Head of caudate nucleus (tissue), 42 donors: Measurements from ENCODE around the gene FKBP5.

Experiments
- DNase-seq, 42 donors: peaks; one replicate each; pipeline versions ENCODE4 v3.0.0 to v3.0.0-alpha.2; 2020 to 2021; ENCODE audit warnings: mixed read lengths in 7 of 42
- intact Hi-C: fragments of 100-400 bp; cut with DNase I; formaldehyde crosslinking; loops from one replicate; pipeline ENCODE4 v1.15.0; 2022

Gene FKBP5

DNA sequence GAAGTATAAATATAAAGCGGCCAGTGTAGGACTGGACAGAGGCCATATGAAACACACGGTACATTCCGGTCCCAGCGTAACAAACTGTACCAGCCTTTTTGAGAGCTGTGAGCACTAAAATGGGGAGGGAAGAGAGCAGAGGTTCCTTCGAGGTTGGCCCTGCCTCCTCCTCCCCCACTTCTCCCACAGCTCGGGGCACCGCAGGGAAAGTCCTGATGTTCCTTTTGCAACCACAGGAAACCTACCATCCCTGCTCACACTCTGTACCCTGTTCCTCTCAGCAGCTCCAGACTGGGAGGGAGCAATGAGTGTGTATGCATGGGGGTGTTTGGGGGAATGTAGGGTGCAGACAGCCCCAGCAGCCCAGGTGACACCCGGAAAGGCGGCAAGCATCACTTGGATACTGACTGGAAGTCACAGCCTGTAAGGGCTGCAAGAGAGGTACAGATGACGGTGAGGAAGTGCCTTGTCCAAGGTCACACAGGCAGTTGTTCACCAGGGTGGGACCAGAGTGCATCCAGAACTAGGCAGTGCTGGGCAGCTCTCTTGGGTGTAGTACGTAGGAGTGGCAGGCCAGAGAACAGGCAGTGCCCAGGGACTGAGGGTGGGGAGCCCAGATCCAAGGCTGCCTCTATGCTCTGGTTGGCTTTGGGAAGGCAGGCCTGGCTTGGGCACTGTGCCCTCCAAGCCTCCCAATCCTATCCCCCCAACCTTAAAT, 37.2 kb upstream of the FKBP5 start:
- DNase-seq: peak in 41 of 42 donors; percentile 49 to 93 (median 78)
- intact Hi-C loops: loop anchor here (5.0 kb wide), 1 partner anchor 34 kb away; no protein-coding TSS in a partner anchor

DNA sequence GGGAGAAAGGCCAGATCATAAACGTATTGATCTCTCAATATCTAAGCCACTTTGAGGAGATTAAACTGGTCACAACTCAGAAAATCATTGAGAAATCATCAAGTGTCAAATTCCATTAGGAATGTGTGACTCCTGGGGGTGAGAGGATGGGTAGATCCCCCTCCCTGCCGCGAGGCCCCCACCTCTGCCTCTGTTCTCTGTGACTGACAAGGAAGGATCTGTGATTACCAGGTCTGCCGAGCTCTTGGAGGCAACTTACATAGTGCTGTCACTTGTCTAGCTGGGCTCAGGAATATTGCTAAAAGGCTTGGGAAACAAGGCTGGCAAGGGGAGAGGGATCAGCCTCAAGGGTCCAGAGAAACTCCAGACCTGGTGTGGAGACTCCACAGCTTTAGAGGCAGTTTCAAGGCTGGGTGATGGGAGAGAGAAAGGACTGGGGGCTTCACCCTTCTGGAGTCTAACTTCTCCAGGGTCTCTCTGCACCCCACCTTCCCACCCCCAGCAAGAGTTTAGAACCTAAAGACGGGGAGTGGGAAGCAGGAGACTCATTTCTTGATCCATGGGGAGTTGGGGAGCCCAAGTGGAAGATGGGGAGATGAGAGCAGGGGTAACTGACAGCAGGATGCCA, 36.5 kb upstream of the FKBP5 start:
- DNase-seq: no peak
- intact Hi-C loops: loop anchor here (5.0 kb wide), 1 partner anchor 33 kb away; no protein-coding TSS in a partner anchor

DNA sequence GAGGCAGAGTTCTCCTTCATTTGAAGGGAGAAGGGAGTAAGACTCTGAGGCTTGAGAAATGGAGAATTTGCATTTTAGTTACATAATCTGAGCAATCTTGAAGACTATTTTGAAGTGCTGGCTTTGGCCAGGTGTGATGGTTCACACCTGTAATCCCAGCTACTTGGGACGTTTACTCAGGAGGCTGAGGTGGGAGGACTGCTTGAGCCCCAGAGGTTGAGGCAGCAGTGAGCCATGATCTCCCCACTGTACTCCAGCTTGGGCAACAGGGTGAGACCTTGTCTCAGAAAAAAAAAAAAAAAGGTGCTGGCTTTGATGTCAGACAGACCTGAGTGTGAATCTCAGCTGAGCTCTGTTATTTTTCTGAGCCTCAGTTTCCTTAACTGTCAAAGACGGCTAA, 35.8 kb upstream of the FKBP5 start:
- intact Hi-C loops: no loop called here
- no peak for DNase-seq

DNA sequence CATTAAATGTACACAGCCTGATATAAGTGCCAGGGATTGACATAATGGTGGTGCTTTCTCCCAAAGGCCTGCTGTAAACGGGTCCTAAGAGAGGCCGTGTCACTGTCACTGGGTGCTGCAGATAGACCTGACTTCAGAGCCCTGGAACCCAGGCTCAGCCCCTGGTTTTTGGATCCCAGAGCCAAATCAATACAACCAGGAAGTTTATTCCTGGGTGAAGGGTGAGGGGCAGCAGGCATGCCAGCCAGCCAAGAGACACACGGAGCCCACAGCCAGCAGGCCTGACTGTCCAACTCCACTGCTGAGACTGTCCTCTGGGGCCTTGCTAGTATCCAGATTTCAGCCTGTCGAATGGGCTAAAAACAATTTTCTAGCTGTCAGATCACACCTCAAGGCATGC, 35.3 kb upstream of the FKBP5 start:
- intact Hi-C loops: no loop called here
- DNase-seq: no peak

DNA sequence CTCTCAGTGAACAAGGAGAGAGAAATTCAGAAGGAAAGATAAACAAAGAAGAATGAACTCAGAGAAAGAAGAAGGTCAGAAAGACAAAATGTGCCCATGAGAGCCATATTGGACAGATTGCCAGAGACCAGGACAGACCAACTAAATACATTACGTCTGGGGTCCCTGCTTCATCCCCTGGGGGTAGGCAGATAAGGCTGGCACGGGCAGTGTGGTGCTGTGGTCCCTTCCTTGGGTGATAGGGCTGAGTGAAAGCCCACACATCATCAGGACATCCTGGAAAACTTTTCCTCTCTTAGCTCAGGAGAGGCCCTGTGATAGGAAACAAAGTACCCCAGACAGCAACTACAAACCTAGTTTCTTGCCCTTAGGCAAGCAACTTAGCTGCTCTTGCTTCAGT, 34.9 kb upstream of the FKBP5 start:
- intact Hi-C loops: no loop called here
- DNase-seq: no peak

DNA sequence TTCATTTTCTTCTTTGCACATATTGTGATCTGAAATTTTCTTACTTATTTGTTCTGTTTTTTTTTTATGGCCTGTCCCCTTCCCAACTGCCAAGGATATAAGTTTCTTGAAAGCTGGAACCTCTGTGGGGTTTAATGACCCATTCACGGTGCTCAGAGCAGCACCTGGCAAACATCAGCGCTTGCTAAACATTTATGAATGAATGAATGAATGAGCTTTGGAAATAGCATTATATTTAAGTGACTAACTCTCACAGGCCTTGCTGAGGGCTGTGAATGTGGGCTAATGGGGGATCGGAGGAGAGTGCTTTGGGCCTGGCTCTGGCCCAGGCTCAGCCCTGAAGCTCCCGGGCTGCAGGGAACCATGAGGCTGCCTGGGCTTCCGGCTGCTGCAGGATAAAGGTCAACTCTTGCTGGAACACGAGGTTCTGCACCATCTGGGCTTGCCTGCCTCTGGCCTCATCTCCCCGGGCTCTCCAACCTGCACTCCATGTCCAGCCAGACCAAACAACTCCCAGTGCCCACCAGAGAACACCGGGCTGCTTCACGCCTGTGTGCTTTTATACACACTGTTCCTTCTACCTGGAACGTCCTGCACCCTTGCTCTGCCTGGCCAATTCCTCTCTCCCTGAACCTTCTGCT, 33.5 kb upstream of the FKBP5 start:
- no peak for DNase-seq
- intact Hi-C loops: no loop called here

DNA sequence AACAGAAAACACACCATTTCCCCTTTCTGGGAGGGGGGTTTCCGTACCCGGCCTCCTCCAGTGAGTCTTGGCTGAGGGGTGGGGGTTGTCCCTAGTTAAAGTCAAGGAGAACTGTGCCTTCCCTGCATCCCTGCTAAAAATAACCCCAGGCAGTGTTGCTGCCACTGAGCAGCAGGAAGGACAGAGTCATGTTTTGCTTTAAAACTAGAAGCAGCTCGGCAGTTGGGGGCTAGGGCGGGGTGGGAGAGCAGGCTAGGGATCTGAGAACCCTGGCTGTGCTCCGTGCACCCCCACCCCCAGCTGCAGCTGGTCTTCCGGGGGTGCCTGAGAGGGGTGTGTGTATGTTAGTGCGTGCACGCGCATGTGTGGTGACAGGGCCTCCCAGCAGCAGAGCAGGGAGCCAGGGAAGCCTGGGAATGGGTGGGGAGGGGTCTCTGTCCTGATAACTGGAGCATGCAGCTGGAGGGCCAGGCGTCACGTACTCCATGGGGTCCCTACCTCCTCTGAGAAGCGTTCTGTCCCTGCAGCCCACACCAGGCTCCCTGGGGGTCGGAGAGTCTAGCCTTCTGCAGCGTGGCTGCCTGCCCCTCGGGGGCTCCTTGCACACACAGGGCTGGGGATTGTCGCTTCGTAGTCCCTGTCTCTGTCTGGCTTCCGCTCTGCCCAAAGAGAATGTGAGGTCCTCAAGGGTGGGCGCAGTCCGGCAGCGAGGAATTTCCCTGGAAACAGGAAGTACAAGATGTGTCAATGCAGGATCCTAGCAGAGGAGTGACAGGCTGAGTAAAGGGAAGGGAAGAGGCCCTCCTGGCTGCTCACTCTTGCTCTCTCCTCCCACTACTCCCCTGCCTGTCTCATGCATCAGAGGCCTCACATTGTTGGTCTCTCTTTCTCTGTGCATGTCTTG, 31.4 kb upstream of the FKBP5 start:
- intact Hi-C loops: no loop called here
- peak in 39 of 42 donors; percentile 29 to 75 (median 53) for DNase-seq

DNA sequence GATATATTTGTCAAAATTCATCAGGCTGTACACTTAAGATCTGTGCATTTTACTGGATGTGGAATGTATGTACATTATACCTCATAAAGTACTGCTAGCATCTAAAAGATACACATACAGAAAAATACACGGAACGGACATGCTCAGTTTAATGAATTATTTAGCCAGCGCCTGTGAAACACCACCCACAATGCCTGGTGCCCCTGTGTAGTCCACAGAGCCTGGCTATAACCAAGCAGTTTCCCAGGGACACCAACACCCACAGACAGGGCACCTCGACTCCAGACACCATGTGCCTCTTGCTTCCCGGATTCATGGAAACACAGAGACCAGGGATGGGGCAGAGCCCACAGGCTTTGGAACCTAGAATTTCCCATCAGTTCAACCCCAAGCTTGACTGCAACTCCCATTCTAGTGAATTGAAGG, 30.7 kb upstream of the FKBP5 start:
- DNase-seq: no peak
- intact Hi-C loops: no loop called here

DNA sequence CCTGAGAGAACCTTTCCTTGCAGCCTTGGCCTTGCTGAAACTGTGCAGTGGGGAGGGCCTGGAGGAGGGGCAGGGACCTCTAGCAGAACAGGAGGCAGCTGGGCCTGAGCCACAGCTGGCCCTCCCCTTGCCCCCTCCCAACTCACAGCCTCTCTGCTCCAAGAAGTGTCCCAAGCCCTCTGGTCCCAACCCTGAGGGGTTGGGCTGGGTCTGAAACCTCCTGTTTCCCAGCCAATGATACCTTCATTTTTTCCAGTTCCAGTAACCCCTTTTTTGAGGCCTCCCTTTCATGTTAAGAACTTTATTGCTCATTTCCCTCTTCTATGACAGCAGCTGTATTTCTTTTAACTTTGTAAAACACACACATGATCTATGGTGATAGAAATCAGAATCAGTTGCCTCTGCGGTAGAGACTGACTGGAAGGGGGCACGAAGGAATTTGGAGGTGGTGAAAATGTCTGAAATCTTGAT, 30.2 kb upstream of the FKBP5 start:
- intact Hi-C loops: no loop called here
- DNase-seq: no peak

DNA sequence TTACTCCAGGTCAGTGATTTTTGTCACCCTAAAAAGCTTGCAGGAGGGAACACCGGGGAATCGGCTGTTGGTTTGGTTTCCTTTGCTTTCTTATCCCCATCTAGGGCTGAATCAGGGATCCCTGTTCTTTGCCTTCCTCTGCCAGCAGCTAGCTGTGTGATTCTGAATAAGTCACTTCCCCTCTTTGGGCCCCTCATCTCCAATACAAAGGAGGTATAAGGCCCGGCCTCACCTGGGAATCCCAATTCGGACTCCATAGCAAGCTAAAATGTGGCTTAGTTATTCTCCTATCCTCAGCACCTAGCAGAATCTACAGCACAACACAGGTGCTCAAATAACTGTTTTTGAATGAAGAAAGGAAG, 29.6 kb upstream of the FKBP5 start:
- DNase-seq: no peak
- intact Hi-C loops: no loop called here

DNA sequence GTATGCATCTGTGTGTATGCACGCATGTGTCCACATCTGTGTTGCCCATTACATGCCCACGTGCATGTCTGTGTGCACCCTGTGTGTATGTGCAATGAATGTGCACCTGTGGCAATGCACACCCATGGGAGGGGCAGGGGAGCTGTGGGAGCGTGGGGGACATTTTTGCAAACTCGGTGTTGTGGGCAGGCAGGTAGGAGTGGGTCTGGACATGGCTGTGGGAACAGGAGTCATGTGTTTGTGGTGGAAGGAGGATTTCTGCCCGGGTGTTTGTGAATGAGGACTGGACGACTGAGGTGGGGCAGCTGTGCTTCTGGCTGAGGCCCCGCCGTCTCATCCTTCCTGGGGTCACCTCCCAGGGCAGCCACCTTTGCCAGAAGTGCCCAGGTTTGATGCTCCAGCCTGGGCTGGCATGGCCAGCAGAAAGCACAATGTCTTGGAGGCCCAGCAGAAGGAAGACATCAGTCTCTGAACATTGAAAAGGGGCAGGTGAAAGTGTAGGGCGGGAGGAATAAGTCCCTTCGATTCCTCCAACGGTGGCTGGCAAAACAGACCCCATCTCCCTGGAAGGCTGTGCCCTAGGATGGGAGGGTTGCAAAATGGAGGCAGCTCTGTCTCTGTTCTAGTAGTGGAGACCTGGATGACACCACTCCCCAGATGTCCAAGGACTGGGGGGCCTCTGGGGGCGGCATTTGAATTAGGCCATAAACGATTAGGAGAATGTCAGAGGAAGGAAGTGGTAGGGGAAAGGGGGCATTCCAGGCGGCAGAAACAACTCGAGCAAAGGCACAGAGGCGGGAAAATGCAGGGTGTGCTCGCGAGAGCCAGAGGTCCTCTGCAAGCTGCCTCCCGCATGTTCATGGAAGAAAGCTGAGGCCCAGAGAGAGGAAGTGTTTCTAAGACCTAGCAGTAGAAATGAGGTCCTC, 29.0 kb upstream of the FKBP5 start:
- intact Hi-C loops: no loop called here
- peak in 1 of 42 donors; percentile 18 for DNase-seq

DNA sequence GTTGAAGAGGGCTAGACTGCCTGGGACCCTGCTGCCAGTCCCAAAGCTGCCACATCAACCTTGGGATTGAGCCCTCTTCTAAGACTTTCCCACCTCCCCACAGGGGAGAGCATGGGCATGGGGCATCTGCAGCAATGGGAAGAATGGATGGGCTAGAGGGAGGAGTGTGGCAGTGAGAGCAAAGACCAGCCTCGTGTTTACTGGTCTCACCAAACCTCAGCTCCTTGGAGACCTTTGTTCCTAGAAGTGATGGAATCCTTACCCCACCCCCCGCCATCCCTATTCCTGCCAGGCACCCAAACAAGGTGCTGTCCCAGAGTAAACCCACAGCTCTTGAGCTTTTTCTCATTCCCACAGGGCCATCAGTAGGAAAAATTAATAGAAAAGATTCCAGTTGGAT, 28.1 kb upstream of the FKBP5 start:
- intact Hi-C loops: no loop called here

DNA sequence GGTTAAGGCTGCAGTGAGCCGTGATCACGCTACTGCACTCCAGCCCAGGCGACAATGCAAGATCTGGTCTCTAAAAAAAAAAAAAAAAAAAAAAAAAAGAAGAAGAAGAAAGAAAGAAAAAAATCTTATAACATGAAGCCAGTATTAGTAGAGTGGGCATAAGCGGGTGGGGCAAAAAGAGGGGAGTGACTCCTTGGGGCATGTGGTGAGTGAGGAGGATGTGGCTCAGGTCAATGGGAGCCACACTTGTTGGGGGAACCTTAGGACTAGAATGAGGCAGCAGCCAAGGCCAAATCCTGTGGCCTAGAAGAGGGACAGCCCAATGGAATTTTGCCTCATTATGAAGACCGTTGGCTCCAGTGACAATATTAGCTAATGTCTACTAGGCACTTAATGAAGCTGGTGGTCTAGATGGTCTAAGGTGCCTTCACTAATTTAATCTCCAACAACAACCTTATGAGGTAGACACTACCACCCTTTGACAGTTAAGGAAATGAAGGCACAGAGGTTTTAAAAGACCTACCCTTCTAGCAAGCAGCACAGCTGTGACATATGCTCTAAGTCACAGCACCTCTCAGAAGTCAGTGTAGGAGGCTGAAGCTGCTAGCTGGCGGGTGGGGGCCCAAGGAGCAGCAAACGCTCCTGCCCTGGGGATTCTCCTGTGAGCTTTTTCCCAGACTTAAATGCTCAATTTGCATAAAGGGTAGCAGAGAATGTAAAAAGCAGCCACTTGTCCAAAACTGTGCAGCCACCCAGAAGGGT, 24.5 kb upstream of the FKBP5 start:
- peak in 33 of 42 donors; percentile 36 to 91 (median 68) for DNase-seq

More for the DNA sequence above, 28.1 kb upstream of the FKBP5 start:
- DNase-seq: peak in 1 of 42 donors; percentile 20

DNA sequence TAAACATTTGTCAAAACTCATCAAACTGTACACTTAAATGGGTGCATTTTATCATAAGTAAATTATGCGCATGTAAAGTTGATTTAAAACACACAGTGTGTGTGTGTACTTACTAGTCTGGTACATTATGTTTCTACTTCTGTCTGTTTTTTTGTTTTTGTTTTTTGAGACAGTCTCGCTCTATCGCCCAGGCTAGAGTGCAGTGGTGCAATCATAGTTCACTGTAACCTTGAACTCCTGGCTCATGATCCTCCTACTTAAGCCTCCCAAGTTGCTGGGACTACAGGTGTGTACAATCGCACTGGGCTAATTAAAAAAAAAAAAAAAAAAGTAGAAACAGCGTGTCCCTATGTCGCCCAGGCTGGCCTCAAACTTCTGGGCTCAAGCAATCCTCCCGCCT, 23.0 kb upstream of the FKBP5 start:
- intact Hi-C loops: no loop called here
- DNase-seq: peak in 2 of 42 donors; percentile 1 to 14

More for the DNA sequence above, 24.5 kb upstream of the FKBP5 start:
- intact Hi-C loops: no loop called here

DNA sequence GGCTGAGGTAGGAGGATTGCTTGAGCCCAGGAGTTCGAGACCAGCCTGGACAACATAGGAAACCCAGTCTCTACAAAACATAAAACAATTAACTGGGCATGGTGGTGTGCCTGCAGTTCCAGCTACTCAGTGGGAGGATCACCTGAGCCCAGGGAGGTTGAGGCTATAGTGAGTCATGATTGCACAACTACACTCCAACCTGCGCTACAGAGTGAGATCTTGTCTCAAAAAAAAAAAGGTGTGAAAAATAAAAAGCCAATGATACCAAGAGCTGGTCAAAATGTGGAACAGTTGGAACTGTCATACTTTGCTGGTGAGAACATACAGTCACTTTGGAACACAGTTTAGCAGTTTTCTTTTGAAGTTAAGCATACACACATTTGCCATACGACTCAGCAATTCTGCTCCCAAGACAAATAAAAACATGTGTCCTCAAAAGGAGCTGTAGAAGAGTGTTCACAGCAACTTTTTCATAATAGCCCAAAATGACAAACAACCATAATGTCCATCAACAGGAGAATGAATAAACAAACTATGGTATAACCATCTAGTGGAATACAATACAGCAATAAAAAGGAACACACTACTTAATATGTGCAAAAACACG, 21.6 kb upstream of the FKBP5 start:
- intact Hi-C loops: no loop called here
- DNase-seq: peak in 4 of 42 donors; percentile 18 to 43 (median 30)

DNA sequence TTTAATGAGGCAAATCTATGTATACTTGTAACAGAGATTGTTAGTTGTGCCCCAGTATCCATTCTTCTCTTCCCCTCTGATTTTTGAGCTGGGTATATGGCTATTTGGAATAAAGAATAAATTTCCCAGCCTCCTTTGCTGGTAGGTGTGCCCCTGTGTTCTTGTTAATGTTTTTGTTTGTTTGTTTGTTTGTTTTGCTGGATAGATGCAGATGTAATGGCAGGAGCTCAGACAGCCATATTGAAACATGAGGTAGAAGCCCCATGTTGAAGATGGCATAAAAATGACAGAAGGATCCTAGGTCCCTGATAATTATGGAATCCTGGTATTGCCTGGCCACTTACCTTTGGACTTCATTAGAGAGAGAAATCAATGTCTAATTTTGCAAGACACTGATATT, 19.9 kb upstream of the FKBP5 start:
- no peak for DNase-seq
- intact Hi-C loops: no loop called here
